Stimulated activated CD8-positive, alpha-beta memory T cell treated with anti-CD3 and anti-CD28 coated beads, Interleukin-15, amount 100 ng/mL, for 48 hours (primary cell): Measurements from ENCODE around the gene PRMT5.

ENCODE experiments used
- DNase-seq, 2 donors: peaks; one replicate each; pipeline ENCODE4 v3.0.0-alpha.2; 2020; ENCODE audit warnings: low read depth in 2 of 2

Gene PRMT5

GRCh38 chr14:22897357-22897756, 31.8 kb downstream of the PRMT5 start:
- no peak for DNase-seq

- DNase-seq: no peak
These were observed 32.4 kb downstream of the PRMT5 start for GRCh38 chr14:22896760-22897159.

GRCh38 chr14:22896356-22896755, 32.8 kb downstream of the PRMT5 start:
- DNase-seq: no peak

- no peak for DNase-seq
These were observed 33.8 kb downstream of the PRMT5 start for GRCh38 chr14:22895402-22895801.

- no peak for DNase-seq
These were observed 35.5 kb downstream of the PRMT5 start for GRCh38 chr14:22893706-22894105.

GRCh38 chr14:22892488-22892887, 36.7 kb downstream of the PRMT5 start:
- DNase-seq: no peak

GRCh38 chr14:22890416-22890815, 38.8 kb downstream of the PRMT5 start:
- no peak for DNase-seq

- DNase-seq: no peak
These were observed 40.5 kb downstream of the PRMT5 start for GRCh38 chr14:22888662-22889061.

GRCh38 chr14:22887990-22888378, 41.2 kb downstream of the PRMT5 start:
- DNase-seq: peak in 1 of 2 donors; percentile 30

- no peak for DNase-seq
These were observed 41.8 kb downstream of the PRMT5 start for GRCh38 chr14:22887260-22887989.

- DNase-seq: peak; percentile 63
These were observed 42.5 kb downstream of the PRMT5 start for GRCh38 chr14:22886500-22887259.

GRCh38 chr14:22885975-22886374, 43.2 kb downstream of the PRMT5 start:
- no peak for DNase-seq

GRCh38 chr14:22884738-22885523, 44.2 kb downstream of the PRMT5 start:
- no peak for DNase-seq

- no peak for DNase-seq
These were observed 45.0 kb downstream of the PRMT5 start for GRCh38 chr14:22884076-22884737.

- no peak for DNase-seq
These were observed 45.8 kb downstream of the PRMT5 start, which contains the start of gene REM2 for GRCh38 chr14:22883173-22883976. TSS of gene REM2 (plus strand) at chr14:22883222. CDS start at chr14:22883288, 66 bp downstream.

GRCh38 chr14:22882529-22883172, 46.5 kb downstream of the PRMT5 start:
- no peak for DNase-seq

GRCh38 chr14:22882064-22882463, 47.1 kb downstream of the PRMT5 start:
- DNase-seq: no peak

- no peak for DNase-seq
These were observed 50.6 kb downstream of the PRMT5 start for GRCh38 chr14:22878271-22879246.

GRCh38 chr14:22877000-22877501, 52.1 kb downstream of the PRMT5 start:
- no peak for DNase-seq
